ENCODE data around the gene EXOC3L4.

The EXOC3L4 gene

GRCh38 chr14:103157969-103158368 lies 63.4 kb downstream of the EXOC3L4 start:
- DNase-seq = no peak

- DNase-seq = no peak
These were observed 64.2 kb downstream of the EXOC3L4 start for GRCh38 chr14:103158688-103159087.
